ENCODE data around the gene LRMDA. TPM values are rescaled to one million over a fixed set of nuclear protein-coding genes. Genes with fewer than 3 reads are reported as not detected.

LRMDA gene
- total and polyA plus RNA-seq, 2 donors (not counting 3 experiments of a cell fraction or from before 2014, with no cell fraction given), result 9.7 to 18.0 TPM

DNA sequence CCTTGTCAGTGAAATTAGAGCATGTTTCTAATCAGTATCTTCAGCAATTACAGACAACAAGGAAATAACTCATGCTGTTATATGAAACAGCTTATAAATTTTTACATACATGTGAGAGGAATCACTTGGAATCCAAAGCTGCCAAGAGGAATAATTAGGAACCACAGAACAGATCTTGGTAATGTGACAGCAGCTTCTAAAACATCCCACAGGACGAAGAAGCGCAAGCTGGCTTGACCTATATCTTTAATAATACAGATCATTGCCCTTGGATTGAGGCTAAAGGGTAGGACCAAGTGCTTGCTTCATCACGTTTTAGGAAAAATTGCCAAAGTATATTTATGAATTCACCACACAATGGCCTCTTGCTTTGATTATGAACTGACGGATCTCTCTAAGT, 869.8 kb downstream of the LRMDA start:
- Histone ChIP-seq H3K4me1 (ENCODE audit: control insufficient read depth, extremely low read depth, insufficient read depth, low read length) (no peaks in the 10 kb centered on the region), H3K9ac (replicated peaks; ENCODE audit: extremely low read depth, insufficient read depth, low read length) (no peak overlapping the region), H2AFZ (ENCODE audit: low read depth, low read length) (no peak overlapping the region), H3K36me3 (ENCODE audit: control insufficient read depth in 2 of 2, extremely low read depth in 1 of 2, insufficient read depth in 2 of 2, low read length in 2 of 2) (no peaks in the 10 kb centered on the region), H3K9me3 (replicated peaks; ENCODE audit: control insufficient read depth, insufficient read depth, low read length) (no peaks in the 10 kb centered on the region), H3K9me1 (replicated peaks; ENCODE audit: control insufficient read depth, extremely low read depth, insufficient read depth, low read length) (no peaks in the 10 kb centered on the region), H4K20me1 (replicated peaks; ENCODE audit: control insufficient read depth, extremely low read depth, insufficient read depth, low read length) (no peaks in the 10 kb centered on the region), H3K27me3 (ENCODE audit: control insufficient read depth in 2 of 2, insufficient read depth in 2 of 2, low read length in 2 of 2) (no peaks in the 10 kb centered on the region), H3K27ac (ENCODE audit: insufficient read depth, low read depth, low read length) (no peak overlapping the region), H3K79me2 (ENCODE audit: control insufficient read depth, insufficient read depth, low read length) (no peaks in the 10 kb centered on the region), H3K4me3 (replicated peaks in 1 of 3; ENCODE audit: insufficient read depth in 1 of 3, low read depth in 1 of 3, low read length in 3 of 3) (no peak overlapping the region), H3K4me2 (ENCODE audit: insufficient read depth, low read length) (no peak overlapping the region)
- ChIA-PET CTCF (no interaction called here), POLR2A (no interaction called here)
- intact Hi-C loops (cut with micrococcal nuclease), result loop anchor here (5.0 kb wide), 1 partner anchor 246 kb away; no protein-coding TSS in a partner anchor
- FAIRE-seq, result no peak
- dilution Hi-C loops (cut with MboI; ENCODE audit: extremely low pct_ligation_motif_present, low sequenced_read_pairs), result no loop called here
- no TSS peak for BruUV-seq (replicated peaks)
- TF ChIP-seq POLR2A (IDR thresholded peaks at IDR 0.05; ENCODE audit: low read depth, low read length) (no peak), FOS (IDR thresholded peaks at IDR 0.05; ENCODE audit: borderline replicate concordance, insufficient read depth, low read length) (no peak), MYC (IDR thresholded peaks at IDR 0.05; ENCODE audit: low read depth, low read length) (no peak), JUN (IDR thresholded peaks at IDR 0.05; ENCODE audit: borderline replicate concordance, insufficient read depth, insufficient read length, low read depth) (no peak), MAX (IDR thresholded peaks at IDR 0.05; ENCODE audit: insufficient read depth, insufficient read length) (no peak), POLR2AphosphoS5 (IDR thresholded peaks at IDR 0.05; ENCODE audit: insufficient read depth, low read depth, low read length) (no peak), EZH2 (IDR thresholded peaks at IDR 0.05; ENCODE audit: borderline replicate concordance, low read depth, low read length, severe bottlenecking) (no peak), GATA2 (IDR thresholded peaks at IDR 0.05; ENCODE audit: insufficient read depth, insufficient read length, low read depth, low read length) (no peak)
- TF ChIP-seq, protein P1, sequence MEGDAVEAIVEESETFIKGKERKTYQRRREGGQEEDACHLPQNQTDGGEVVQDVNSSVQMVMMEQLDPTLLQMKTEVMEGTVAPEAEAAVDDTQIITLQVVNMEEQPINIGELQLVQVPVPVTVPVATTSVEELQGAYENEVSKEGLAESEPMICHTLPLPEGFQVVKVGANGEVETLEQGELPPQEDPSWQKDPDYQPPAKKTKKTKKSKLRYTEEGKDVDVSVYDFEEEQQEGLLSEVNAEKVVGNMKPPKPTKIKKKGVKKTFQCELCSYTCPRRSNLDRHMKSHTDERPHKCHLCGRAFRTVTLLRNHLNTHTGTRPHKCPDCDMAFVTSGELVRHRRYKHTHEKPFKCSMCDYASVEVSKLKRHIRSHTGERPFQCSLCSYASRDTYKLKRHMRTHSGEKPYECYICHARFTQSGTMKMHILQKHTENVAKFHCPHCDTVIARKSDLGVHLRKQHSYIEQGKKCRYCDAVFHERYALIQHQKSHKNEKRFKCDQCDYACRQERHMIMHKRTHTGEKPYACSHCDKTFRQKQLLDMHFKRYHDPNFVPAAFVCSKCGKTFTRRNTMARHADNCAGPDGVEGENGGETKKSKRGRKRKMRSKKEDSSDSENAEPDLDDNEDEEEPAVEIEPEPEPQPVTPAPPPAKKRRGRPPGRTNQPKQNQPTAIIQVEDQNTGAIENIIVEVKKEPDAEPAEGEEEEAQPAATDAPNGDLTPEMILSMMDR (IDR thresholded peaks at IDR 0.05; ENCODE audit: extremely low read depth in 1 of 2, insufficient read depth in 1 of 2, low read depth in 1 of 2, low read length in 2 of 2), result no peak
- no peak for DNase-seq (ENCODE audit: low read depth, low spot score)
